ENCODE data around the gene TNNI2.

TNNI2 gene

DNA sequence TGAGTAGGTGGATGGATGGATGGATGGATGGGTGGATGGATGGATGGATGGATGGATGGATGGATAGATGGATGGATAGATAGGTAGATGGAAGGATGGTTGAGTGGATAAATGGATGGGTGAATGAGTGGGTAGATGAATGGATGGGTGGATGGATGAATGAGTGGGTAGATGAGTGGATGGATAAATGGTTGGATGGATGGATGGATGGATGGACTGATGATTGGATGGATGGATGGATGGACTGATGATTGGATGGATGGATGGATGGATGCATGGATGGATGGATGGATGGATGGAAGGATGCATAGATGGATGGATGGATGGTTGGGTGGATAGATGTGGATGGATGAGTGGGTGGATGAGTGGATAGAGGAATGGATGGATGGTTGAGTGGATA is 17.2 kb upstream of the TNNI2 start:
- DNase-seq (ENCODE audit: low read depth, low spot score), result no peak

DNA sequence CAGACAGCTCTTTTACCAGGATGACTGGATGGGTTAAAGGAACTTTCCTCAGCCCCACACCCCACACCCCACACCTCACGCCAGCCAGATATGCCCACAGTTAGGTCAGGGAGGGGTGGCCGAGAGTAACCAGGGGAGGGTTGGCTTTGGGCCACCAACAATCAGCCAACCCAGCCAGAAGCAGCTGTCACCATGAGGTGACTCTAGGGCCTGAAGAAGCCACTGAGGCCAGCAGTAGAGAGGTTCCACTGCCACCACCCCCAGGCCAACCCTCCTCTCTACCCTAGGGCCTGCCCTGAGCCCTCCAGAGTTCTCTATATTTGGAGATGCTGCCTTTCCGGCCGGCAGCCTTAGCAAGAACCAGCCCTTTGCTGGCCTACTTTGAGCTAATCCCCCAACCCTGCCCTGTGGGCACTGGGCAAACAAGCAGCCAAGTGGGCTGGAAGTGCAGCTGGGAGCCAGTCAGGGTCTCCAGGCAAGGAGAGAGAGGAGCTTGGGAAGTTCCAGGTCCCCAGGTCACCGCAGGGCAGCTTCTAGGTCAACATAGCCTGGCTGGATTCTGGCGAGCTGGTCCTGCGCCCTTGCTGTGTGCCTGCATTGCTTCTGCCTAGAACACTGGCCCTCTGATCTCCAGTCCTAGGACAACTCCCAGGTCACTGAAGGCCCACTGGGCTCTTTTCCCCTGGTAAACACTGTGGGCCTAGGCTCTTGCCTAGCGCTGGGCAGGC is 16.0 kb upstream of the TNNI2 start:
- DNase-seq (ENCODE audit: low read depth, low spot score), result no peak

DNA sequence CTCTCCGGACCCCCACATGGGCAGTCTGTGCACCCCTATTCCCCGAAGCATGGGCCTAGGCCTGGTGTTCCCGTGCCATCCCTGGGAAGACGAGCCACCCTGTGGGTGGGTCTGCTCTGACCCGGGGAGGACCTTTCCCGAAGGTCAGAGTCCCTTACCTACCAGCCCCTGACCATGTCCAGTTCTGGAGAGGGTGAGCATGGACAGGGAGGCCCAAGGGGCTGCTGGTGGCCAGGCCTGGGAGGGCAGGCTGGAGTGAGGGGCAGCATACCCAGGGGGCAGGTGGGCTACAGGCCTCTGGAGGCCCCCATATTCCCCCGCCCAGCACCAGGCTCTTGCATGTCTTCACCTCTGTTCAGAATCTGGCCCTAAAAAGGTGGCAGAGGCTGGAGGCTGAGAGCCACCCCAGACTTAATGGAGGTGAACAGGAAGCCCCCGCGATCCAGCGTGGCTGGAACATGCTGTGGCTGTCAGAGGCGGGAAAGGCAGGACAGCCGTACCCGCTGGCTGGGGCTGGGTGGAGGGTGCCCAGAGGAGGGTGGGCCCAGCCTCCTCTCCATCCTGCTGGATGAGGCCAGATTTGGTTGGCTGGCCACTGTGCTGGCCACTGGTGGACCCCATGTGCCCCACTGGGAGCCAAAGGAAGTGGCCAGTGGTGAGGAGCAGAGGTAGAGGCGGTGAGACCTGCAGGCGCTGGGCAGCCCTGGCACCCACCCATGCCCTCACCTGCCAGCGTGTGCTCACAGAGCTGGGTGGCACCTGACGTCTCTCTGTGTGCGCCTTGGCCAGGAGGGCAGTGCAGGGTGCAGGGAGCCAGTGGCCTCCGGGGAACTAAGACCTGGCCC is 15.2 kb upstream of the TNNI2 start:
- no peak for DNase-seq (ENCODE audit: low read depth, low spot score)

DNA sequence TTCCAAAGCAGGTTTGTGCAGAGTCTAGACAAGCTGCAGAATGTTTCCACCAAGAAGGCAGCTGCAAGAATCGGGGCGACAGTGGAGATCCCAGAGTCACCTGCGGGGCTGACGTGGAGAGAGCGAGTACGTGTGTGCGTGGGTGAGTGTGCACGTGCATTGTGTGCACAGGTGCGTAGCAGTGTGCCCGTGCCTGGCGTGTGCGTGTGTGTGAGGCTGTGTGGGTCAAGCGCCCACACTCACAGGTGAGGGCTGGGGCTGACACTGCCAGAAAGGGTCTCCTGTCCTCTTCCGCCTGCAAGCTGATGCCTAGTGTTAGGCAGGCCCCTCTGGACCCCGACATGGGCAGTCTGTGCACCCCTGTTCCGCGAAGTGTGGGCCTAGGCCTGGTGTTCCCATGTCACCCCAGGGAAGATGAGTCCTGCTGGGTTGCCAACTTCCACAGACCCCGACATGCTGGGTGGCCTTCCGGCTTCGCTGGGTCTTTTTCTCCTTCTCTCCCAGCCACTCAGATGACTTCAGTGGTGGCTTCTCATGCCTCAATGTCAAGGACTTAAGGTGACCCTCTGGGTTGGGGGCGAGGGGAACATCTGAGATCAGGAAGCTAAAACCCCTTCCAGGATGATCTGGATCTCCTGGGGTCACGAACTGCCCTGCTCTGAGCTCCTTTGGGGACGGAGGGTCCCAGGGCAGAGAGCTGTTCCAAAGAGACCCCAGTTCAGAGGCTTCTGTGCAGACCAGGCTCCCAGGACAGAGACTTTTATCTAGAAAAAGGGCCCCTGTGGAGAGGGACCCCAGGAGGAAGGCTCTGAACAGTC is 14.4 kb upstream of the TNNI2 start:
- no peak for DNase-seq (ENCODE audit: low read depth, low spot score)

GRCh38 chr11:1825039-1825740 is 13.6 kb upstream of the TNNI2 start:
- DNase-seq (ENCODE audit: low read depth, low spot score), result no peak

GRCh38 chr11:1825785-1826451 is 12.9 kb upstream of the TNNI2 start:
- DNase-seq (ENCODE audit: low read depth, low spot score), result no peak

GRCh38 chr11:1826552-1827094 is 12.2 kb upstream of the TNNI2 start:
- DNase-seq (ENCODE audit: low read depth, low spot score), result peak; percentile 62

DNA sequence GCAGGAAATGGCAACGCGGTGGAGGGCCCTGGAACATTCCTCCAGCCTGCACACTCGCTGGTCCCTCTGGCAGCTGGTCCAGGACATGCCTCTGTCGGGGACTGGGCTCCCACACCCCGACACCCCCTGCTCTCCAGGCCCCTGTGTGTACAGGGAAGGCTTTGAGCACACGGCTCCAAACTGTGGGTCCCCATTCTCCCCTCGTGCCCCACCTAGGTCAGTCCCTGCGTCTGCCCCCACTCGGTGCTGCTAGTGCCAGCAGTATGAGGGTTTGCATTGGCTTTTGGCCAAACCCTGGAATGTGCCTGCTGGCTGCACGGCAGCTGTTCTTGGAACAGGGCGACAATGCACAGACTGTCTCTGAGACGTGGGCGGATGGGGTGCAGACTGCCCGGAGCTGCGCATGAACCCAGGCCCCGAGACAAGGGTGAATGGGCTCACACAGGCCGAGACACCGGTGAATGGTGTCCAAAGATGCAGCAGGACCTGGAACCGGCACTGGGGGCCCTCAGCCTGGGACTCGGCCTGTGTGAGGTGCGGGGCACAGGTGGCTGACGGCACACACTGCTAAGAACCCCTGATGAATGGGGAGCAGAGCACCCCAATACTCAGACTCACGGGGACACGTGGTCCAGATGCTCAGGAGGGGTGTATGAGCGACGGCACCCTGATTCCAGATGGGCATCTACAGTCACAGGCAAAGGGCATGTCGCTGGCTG is 11.5 kb upstream of the TNNI2 start:
- peak; percentile 50 for DNase-seq (ENCODE audit: low read depth, low spot score)

- no peak for DNase-seq (ENCODE audit: low read depth, low spot score)
Measured at GRCh38 chr11:1827931-1828330, 10.8 kb upstream of the TNNI2 start.

GRCh38 chr11:1828542-1828941 is 10.2 kb upstream of the TNNI2 start:
- no peak for DNase-seq (ENCODE audit: low read depth, low spot score)

- DNase-seq (ENCODE audit: low read depth, low spot score), result no peak
Measured at GRCh38 chr11:1829039-1829820, 9.6 kb upstream of the TNNI2 start.

GRCh38 chr11:1830004-1830321 is 8.8 kb upstream of the TNNI2 start:
- DNase-seq (ENCODE audit: low read depth, low spot score), result no peak

DNA sequence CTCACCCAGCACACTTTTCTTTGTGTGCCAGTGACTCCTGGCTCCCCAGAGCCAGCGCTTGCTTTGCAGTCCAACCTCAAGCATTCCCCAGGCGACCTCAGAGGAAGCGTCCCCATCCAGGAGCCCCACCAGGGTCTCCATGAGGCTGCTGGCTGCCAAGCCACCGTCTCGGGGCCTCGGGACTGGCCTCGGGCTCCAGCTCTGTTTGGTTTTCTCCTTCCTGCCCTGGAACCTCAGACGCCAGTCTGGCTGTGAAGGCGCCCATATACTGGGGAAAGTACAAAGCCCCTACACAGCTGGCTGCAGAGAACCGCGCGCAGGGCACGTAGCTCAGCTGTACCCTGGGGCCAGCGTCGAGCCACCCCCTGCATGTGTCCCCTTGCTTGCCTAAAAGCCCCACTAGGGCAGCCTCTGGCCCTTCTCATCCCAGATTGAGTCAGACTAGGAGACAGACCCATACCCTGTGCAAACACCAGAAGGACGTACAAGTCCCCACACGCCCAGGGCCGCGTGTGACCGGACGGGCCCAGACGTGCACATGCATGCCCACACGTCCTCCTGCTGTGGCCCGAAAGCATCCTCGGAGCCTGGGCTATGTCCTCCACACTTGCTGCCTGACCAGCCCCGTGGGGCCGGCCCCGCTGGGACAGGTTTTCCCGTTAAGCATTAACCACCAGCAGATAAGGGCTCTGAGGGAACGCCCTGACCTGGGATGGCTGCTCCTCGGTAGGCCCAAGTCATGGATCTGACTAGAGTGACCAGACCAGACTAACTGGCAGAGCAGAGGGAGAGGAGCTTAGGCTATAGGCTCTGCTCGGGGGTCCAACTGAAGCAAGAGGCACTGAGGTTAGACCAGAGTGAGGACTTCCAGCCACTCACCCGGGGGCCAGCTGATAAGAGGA is 8.2 kb upstream of the TNNI2 start:
- no peak for DNase-seq (ENCODE audit: low read depth, low spot score)

DNA sequence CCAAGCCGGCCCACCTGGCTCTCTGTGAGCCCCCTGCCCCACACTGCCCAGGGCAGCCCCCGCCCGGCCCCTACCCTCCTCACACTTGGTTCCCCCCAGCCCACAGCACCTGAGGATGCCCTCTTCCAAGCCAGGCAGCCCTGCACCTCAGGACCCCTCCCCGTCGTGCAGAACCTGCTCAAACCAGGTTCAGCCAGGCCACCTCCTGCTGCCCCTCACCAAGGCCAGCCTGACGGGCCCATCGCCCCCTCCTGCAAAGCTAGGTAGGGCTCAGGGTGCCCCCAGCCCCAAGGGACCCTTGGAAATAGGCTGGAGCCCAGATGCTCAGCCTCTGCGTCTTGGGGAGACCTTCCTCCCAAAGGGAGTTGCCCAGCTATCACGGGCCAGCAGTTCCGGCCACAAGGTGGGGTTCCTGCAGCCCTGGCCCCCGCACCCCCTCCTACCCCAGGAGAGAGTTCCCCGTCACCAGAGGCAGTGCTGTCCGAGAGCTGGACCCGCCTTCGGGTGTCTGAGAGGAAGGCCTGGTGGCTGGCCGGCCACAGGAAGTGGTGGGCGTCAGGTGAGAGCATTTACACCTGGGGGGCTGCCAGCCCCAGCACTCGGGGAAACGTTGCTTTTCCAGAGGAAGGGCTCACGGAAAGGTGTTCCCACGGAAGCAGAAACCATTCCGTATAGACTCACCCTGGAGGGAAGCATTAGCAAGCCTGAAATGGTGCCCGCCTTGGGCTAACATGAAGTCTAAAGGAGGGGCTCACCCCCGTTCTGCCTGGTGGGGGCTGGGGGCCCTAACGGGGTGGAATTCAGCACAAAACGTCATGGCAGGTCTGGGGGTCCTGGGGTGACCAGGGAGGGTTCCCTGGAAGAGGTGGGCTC is 7.2 kb upstream of the TNNI2 start:
- DNase-seq (ENCODE audit: low read depth, low spot score), result no peak

GRCh38 chr11:1832211-1832919 is 6.4 kb upstream of the TNNI2 start:
- no peak for DNase-seq (ENCODE audit: low read depth, low spot score)

- no peak for DNase-seq (ENCODE audit: low read depth, low spot score)
Measured at GRCh38 chr11:1832920-1833295, 5.9 kb upstream of the TNNI2 start.

GRCh38 chr11:1834062-1834610 is 4.6 kb upstream of the TNNI2 start:
- no peak for DNase-seq (ENCODE audit: low read depth, low spot score)

Measured in brain pericyte (primary cell).